ENCODE measurements around the gene PLEKHB2. TPM values are rescaled to one million over a fixed set of nuclear protein-coding genes. Genes with fewer than 3 reads are reported as not detected.

The PLEKHB2 gene
- total and polyA plus RNA-seq, 9 of the 15 experiments (the other 6 are each of a cell fraction or from before 2014, with no cell fraction given): 41.3 to 71.5 (median 50.2) TPM

DNA sequence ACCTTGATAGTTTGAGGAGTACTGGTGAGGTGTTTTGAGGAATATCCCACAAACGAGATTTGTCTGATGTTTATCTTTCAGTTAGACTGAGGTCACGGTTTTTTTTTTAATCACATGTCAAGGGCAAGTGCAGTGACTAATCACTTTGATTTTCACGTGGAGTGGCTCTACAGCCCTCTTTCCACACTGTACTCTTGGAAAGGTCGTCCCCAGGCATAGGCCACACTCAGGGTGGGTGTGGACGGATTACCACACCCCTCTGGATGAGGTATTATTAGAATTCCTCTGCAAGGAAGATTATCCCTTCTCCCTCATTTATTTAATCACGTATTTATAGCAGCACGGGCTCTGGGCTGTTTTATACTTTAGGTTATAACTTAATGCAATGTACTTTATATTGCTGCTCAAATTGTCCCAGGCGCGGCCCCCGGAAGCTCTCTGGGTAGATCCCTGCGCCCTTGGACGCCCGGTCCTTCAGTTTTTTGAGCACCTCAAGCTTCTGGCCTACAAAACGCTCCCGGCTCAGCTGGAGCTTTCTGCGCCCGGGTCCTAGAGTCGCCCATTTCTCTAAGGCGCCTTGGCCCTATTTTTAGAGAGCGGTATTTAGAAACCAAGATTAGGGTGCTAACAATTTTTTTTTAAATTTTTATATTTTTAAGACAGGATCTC is 515 bp upstream of the PLEKHB2 start (continued):
- TF ChIP-seq, protein P1, sequence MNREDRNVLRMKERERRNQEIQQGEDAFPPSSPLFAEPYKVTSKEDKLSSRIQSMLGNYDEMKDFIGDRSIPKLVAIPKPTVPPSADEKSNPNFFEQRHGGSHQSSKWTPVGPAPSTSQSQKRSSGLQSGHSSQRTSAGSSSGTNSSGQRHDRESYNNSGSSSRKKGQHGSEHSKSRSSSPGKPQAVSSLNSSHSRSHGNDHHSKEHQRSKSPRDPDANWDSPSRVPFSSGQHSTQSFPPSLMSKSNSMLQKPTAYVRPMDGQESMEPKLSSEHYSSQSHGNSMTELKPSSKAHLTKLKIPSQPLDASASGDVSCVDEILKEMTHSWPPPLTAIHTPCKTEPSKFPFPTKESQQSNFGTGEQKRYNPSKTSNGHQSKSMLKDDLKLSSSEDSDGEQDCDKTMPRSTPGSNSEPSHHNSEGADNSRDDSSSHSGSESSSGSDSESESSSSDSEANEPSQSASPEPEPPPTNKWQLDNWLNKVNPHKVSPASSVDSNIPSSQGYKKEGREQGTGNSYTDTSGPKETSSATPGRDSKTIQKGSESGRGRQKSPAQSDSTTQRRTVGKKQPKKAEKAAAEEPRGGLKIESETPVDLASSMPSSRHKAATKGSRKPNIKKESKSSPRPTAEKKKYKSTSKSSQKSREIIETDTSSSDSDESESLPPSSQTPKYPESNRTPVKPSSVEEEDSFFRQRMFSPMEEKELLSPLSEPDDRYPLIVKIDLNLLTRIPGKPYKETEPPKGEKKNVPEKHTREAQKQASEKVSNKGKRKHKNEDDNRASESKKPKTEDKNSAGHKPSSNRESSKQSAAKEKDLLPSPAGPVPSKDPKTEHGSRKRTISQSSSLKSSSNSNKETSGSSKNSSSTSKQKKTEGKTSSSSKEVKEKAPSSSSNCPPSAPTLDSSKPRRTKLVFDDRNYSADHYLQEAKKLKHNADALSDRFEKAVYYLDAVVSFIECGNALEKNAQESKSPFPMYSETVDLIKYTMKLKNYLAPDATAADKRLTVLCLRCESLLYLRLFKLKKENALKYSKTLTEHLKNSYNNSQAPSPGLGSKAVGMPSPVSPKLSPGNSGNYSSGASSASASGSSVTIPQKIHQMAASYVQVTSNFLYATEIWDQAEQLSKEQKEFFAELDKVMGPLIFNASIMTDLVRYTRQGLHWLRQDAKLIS (CRISPR knock-in tag; IDR thresholded peaks at IDR 0.05): no peak
- TF ChIP-seq SNRNP70 (optimal IDR thresholded peaks at IDR 0.05; ENCODE audit: low read depth, low read length) (no peak), RBM14 (IDR thresholded peaks at IDR 0.05; ENCODE audit: borderline replicate concordance, insufficient read depth, low read depth, low read length) (no peak), PTTG1 (tag; IDR thresholded peaks at IDR 0.05; ENCODE audit: low read depth) (peak; percentile 34; the same call in 1 of the 2 replicates), TCFL5 (CRISPR knock-in tag; conservative IDR thresholded peaks at IDR 0.05) (no peak), KLF1 (tag; IDR thresholded peaks at IDR 0.05) (no peak), KDM2B (CRISPR knock-in tag; IDR thresholded peaks at IDR 0.05) (no peak), CREBBP (IDR thresholded peaks at IDR 0.05; ENCODE audit: low read depth, low read length) (no peak), RFX1 (IDR thresholded peaks at IDR 0.05) (no peak), ARNT (IDR thresholded peaks at IDR 0.05) (peak in 1 of 2 experiments; percentile 64; a peak in 1 of 4 replicates), ZKSCAN3 (CRISPR knock-in tag; IDR thresholded peaks at IDR 0.05) (no peak), KDM5B (IDR thresholded peaks at IDR 0.05; ENCODE audit: insufficient replicate concordance, low read depth, low read length) (no peak), MAFG (tag; conservative IDR thresholded peaks at IDR 0.05) (peak; percentile 72), ZNF584 (CRISPR knock-in tag; IDR thresholded peaks at IDR 0.05; ENCODE audit: low read depth) (no peak; the same call in 1 of the 2 replicates), ZNF354B (CRISPR knock-in tag; IDR thresholded peaks at IDR 0.05) (no peak), XRCC4 (IDR thresholded peaks at IDR 0.05; ENCODE audit: extremely low read depth, insufficient read depth, insufficient read length) (no peak)
- TF ChIP-seq, protein P2, sequence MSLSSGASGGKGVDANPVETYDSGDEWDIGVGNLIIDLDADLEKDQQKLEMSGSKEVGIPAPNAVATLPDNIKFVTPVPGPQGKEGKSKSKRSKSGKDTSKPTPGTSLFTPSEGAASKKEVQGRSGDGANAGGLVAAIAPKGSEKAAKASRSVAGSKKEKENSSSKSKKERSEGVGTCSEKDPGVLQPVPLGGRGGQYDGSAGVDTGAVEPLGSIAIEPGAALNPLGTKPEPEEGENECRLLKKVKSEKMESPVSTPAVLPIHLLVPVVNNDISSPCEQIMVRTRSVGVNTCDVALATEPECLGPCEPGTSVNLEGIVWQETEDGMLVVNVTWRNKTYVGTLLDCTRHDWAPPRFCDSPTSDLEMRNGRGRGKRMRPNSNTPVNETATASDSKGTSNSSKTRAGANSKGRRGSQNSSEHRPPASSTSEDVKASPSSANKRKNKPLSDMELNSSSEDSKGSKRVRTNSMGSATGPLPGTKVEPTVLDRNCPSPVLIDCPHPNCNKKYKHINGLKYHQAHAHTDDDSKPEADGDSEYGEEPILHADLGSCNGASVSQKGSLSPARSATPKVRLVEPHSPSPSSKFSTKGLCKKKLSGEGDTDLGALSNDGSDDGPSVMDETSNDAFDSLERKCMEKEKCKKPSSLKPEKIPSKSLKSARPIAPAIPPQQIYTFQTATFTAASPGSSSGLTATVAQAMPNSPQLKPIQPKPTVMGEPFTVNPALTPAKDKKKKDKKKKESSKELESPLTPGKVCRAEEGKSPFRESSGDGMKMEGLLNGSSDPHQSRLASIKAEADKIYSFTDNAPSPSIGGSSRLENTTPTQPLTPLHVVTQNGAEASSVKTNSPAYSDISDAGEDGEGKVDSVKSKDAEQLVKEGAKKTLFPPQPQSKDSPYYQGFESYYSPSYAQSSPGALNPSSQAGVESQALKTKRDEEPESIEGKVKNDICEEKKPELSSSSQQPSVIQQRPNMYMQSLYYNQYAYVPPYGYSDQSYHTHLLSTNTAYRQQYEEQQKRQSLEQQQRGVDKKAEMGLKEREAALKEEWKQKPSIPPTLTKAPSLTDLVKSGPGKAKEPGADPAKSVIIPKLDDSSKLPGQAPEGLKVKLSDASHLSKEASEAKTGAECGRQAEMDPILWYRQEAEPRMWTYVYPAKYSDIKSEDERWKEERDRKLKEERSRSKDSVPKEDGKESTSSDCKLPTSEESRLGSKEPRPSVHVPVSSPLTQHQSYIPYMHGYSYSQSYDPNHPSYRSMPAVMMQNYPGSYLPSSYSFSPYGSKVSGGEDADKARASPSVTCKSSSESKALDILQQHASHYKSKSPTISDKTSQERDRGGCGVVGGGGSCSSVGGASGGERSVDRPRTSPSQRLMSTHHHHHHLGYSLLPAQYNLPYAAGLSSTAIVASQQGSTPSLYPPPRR (CRISPR knock-in tag; IDR thresholded peaks at IDR 0.05; ENCODE audit: borderline replicate concordance): 0 out of 2 replicates have a peak, but pooled peaks have one; percentile 23
- TF ChIP-seq, protein P3, sequence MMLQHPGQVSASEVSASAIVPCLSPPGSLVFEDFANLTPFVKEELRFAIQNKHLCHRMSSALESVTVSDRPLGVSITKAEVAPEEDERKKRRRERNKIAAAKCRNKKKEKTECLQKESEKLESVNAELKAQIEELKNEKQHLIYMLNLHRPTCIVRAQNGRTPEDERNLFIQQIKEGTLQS (IDR thresholded peaks at IDR 0.05): peak; percentile 80
- TF ChIP-seq, protein P3 (CRISPR knock-in tag; conservative IDR thresholded peaks at IDR 0.05): no peak
